CD4-positive, CD25-positive, alpha-beta regulatory T cell (primary cell): Measurements from ENCODE around the gene WDR46. TPM values are rescaled to one million over a fixed set of nuclear protein-coding genes. Genes with fewer than 3 reads are reported as not detected.

ENCODE experiments used
- ATAC-seq, 2 donors: fragments of 150-1000 bp; cut with Tn5 transposase; one replicate each; pipeline ENCODE4 v1.10.0; 2021; ENCODE audit warnings: low read depth in 2 of 2, moderate number of reproducible peaks in 2 of 2, moderate library complexity in 1 of 2
- DNase-seq, 3 donors: peaks; one replicate each; pipeline versions ENCODE4 v3.0.0 to v3.0.0-alpha.2; 2012 to 2022; ENCODE audit warnings: mixed read lengths in 1 of 3
- H3K27ac ChIP-seq: one replicate; pipeline ENCODE4 v1.7.0; 2013; ENCODE audit warnings: mild to moderate bottlenecking, low read length; ENCODE audit not compliant: insufficient read depth, poor library complexity, severe bottlenecking
- H3K27me3 ChIP-seq: one replicate; pipeline ENCODE4 v1.7.0; 2013; ENCODE audit warnings: low read length; ENCODE audit not compliant: control insufficient read depth, insufficient read depth
- H3K36me3 ChIP-seq: one replicate; pipeline ENCODE4 v1.7.0; 2013; ENCODE audit warnings: mild to moderate bottlenecking, low read length, moderate library complexity; ENCODE audit not compliant: control insufficient read depth, insufficient read depth
- H3K4me1 ChIP-seq: 2 replicates; pipeline ENCODE4 v1.7.0; 2013; ENCODE audit warnings: mild to moderate bottlenecking, low read length; ENCODE audit not compliant: insufficient read depth, control insufficient read depth, poor library complexity, severe bottlenecking
- H3K4me3 ChIP-seq: one replicate; pipeline ENCODE4 v1.7.0; 2013; ENCODE audit warnings: low read depth, mild to moderate bottlenecking, low read length, moderate library complexity
- H3K9me3 ChIP-seq, 2 experiments: 1 replicate in 1 of 2; 2 replicates in 1 of 2; pipeline ENCODE4 v1.7.0; 2013; ENCODE audit warnings: low read length in 2 of 2, mild to moderate bottlenecking in 1 of 2, moderate library complexity in 1 of 2; ENCODE audit not compliant: control insufficient read depth in 2 of 2
- H3K27ac Mint-ChIP-seq, 3 donors: one replicate each; pipeline ENCODE4 v1.8.0; 2020 to 2022; ENCODE audit warnings: mild to moderate bottlenecking in 3 of 3, mixed read lengths in 3 of 3, moderate library complexity in 2 of 3
- H3K27me3 Mint-ChIP-seq: one replicate; pipeline ENCODE4 v1.8.0; 2022; ENCODE audit warnings: mild to moderate bottlenecking, mixed read lengths
- H3K36me3 Mint-ChIP-seq: one replicate; pipeline ENCODE4 v1.8.0; 2020; ENCODE audit warnings: mixed read lengths
- H3K4me1 Mint-ChIP-seq, 4 donors: one replicate each; pipeline ENCODE4 v1.8.0; 2020 to 2022; ENCODE audit warnings: mixed read lengths in 4 of 4, mild to moderate bottlenecking in 1 of 4
- H3K4me3 Mint-ChIP-seq, 4 donors: one replicate each; pipeline ENCODE4 v1.8.0; 2020 to 2022; ENCODE audit warnings: mild to moderate bottlenecking in 4 of 4, mixed read lengths in 4 of 4, moderate library complexity in 3 of 4
- H3K9me3 Mint-ChIP-seq, 7 donors: one replicate each; pipeline ENCODE4 v1.8.0; 2020 to 2022; ENCODE audit warnings: mixed read lengths in 7 of 7, mild to moderate bottlenecking in 3 of 7, moderate library complexity in 2 of 7
- polyA plus RNA-seq, 4 donors: library from polyadenylated mRNA; unstranded; fragments of 300-500 nt; fragmentation: Illumina TruSeq; gene quantifications; one replicate each; pipeline ENCODE4 v1.2.3, GENCODE V29; 2021
- total RNA-seq: library from RNA; stranded (reverse); gene quantifications from one replicate; pipeline ENCODE4 v1.2.3, GENCODE V29; 2022

Gene WDR46
- total and polyA plus RNA-seq, 5 donors from 2014 or later: 31.5 to 54.0 (median 50.8) TPM

- H3K4me3 ChIP-seq: peak overlapping the region; percentile 89
- H3K27ac ChIP-seq: peak overlapping the region; percentile 97
- no peaks in the 10 kb centered on the region for H3K27me3 ChIP-seq
- H3K9me3 ChIP-seq: no peaks in the 10 kb centered on the region
- peak; percentile 95 to 100 (median 96) for DNase-seq
- Mint-ChIP-seq H3K27ac (peak overlapping the region; percentile 92 to 97 (median 97)), H3K36me3 (peaks cover 17% of the 10 kb centered on the region), H3K27me3 (no peaks in the 10 kb centered on the region), H3K4me1 (peaks cover 14 to 40% (median 26%) of the 10 kb centered on the region in 4 donors), H3K4me3 (peak overlapping the region; percentile 88 to 98 (median 90)), H3K9me3 (no peaks in the 10 kb centered on the region)
- H3K36me3 ChIP-seq: peaks cover 8% of the 10 kb centered on the region
- peak; percentile 89 to 92 for ATAC-seq
- H3K4me1 ChIP-seq: peaks cover 27% of the 10 kb centered on the region
These were observed 39.9 kb downstream of the WDR46 start for GRCh38 chr6:33248932-33249731.

- Mint-ChIP-seq H3K36me3 (peaks cover 17% of the 10 kb centered on the region), H3K4me1 (peaks cover 14 to 40% (median 25%) of the 10 kb centered on the region in 4 donors), H3K4me3 (peak overlapping the region; percentile 88 to 98 (median 90)), H3K27ac (peak overlapping the region; percentile 92 to 97 (median 97)), H3K9me3 (no peaks in the 10 kb centered on the region), H3K27me3 (no peaks in the 10 kb centered on the region)
- peak overlapping the region; percentile 89 for H3K4me3 ChIP-seq
- H3K27me3 ChIP-seq: no peaks in the 10 kb centered on the region
- ATAC-seq (peak; percentile 6 to 13), DNase-seq (no peak)
- no peaks in the 10 kb centered on the region for H3K9me3 ChIP-seq
- H3K27ac ChIP-seq: peak overlapping the region; percentile 97
- H3K36me3 ChIP-seq: peaks cover 8% of the 10 kb centered on the region
- peaks cover 27% of the 10 kb centered on the region for H3K4me1 ChIP-seq
These were observed 40.5 kb downstream of the WDR46 start for GRCh38 chr6:33248643-33248931.

- DNase-seq: peak; percentile 81 to 92 (median 89)
- no peaks in the 10 kb centered on the region for H3K27me3 Mint-ChIP-seq
- peaks cover 14 to 40% (median 25%) of the 10 kb centered on the region in 4 donors for H3K4me1 Mint-ChIP-seq
- H3K36me3 Mint-ChIP-seq: peaks cover 17% of the 10 kb centered on the region
- peaks cover 8% of the 10 kb centered on the region for H3K36me3 ChIP-seq
- peak overlapping the region; percentile 92 to 97 (median 97) for H3K27ac Mint-ChIP-seq
- H3K27me3 ChIP-seq: no peaks in the 10 kb centered on the region
- H3K4me3 ChIP-seq: peak overlapping the region; percentile 89
- peak; percentile 41 to 44 for ATAC-seq
- no peaks in the 10 kb centered on the region for H3K9me3 Mint-ChIP-seq
- no peaks in the 10 kb centered on the region for H3K9me3 ChIP-seq
- peak overlapping the region; percentile 88 to 98 (median 90) for H3K4me3 Mint-ChIP-seq
- peak overlapping the region; percentile 97 for H3K27ac ChIP-seq
- peaks cover 27% of the 10 kb centered on the region for H3K4me1 ChIP-seq
These were observed 40.9 kb downstream of the WDR46 start for GRCh38 chr6:33247977-33248642.

GRCh38 chr6:33243476-33243875, 45.6 kb downstream of the WDR46 start:
- Mint-ChIP-seq H3K27me3 (peaks cover 15% of the 10 kb centered on the region), H3K27ac (no peak overlapping the region)

GRCh38 chr6:33241968-33242367, 47.1 kb downstream of the WDR46 start:
- no peaks in the 10 kb centered on the region for H3K27me3 ChIP-seq

More at GRCh38 chr6:33243476-33243875, 45.6 kb downstream of the WDR46 start:
- Histone ChIP-seq H3K27ac (no peak overlapping the region), H3K36me3 (no peaks in the 10 kb centered on the region), H3K9me3 (no peaks in the 10 kb centered on the region), H3K4me3 (no peak overlapping the region), H3K27me3 (no peaks in the 10 kb centered on the region), H3K4me1 (peaks cover 8% of the 10 kb centered on the region)
- no peak for DNase-seq
- ATAC-seq: no peak
- H3K4me3 Mint-ChIP-seq: peak overlapping the region in 1 of 4 donors; percentile 27
- no peaks in the 10 kb centered on the region for H3K36me3 Mint-ChIP-seq
- peaks cover 6 to 16% (median 11%) of the 10 kb centered on the region in 4 donors for H3K4me1 Mint-ChIP-seq
- H3K9me3 Mint-ChIP-seq: no peaks in the 10 kb centered on the region

GRCh38 chr6:33237741-33238140, 51.3 kb downstream of the WDR46 start:
- no peaks in the 10 kb centered on the region for H3K9me3 Mint-ChIP-seq
- H3K36me3 Mint-ChIP-seq: no peaks in the 10 kb centered on the region
- peaks cover 31% of the 10 kb centered on the region for H3K27me3 Mint-ChIP-seq
- H3K9me3 ChIP-seq: no peaks in the 10 kb centered on the region
- H3K4me1 Mint-ChIP-seq: peaks cover 6 to 11% (median 8%) of the 10 kb centered on the region in 4 donors
- H3K4me3 Mint-ChIP-seq: no peak overlapping the region
- no peak overlapping the region for H3K4me3 ChIP-seq
- H3K36me3 ChIP-seq: no peaks in the 10 kb centered on the region
- peaks cover 9% of the 10 kb centered on the region for H3K27me3 ChIP-seq
- H3K27ac ChIP-seq: no peak overlapping the region
- ATAC-seq (no peak), DNase-seq (no peak)
- H3K4me1 ChIP-seq: no peaks in the 10 kb centered on the region
- no peak overlapping the region for H3K27ac Mint-ChIP-seq

More at GRCh38 chr6:33241968-33242367, 47.1 kb downstream of the WDR46 start:
- Mint-ChIP-seq H3K27me3 (peaks cover 15% of the 10 kb centered on the region), H3K9me3 (no peaks in the 10 kb centered on the region), H3K36me3 (no peaks in the 10 kb centered on the region), H3K4me1 (peaks cover 6 to 9% (median 7%) of the 10 kb centered on the region in 4 donors), H3K4me3 (peak overlapping the region in 2 of 4 donors; percentile 22 to 27), H3K27ac (peak overlapping the region in 2 of 3 donors; percentile 17 to 29)
- DNase-seq (peak in 2 of 3 donors; percentile 9 to 36), ATAC-seq (peak in 1 of 2 donors; percentile 28)
- Histone ChIP-seq H3K9me3 (no peaks in the 10 kb centered on the region), H3K4me3 (peak overlapping the region; percentile 38), H3K36me3 (no peaks in the 10 kb centered on the region), H3K27ac (no peak overlapping the region), H3K4me1 (no peaks in the 10 kb centered on the region)

GRCh38 chr6:33236852-33237251, 52.2 kb downstream of the WDR46 start:
- no peak overlapping the region for H3K27ac ChIP-seq
- no peaks in the 10 kb centered on the region for H3K36me3 ChIP-seq
- peaks cover 31% of the 10 kb centered on the region for H3K27me3 Mint-ChIP-seq
- peaks cover 2 to 5% (median 3%) of the 10 kb centered on the region in 4 donors for H3K4me1 Mint-ChIP-seq
- H3K9me3 Mint-ChIP-seq: no peaks in the 10 kb centered on the region
- no peak overlapping the region for H3K4me3 Mint-ChIP-seq
- no peaks in the 10 kb centered on the region for H3K4me1 ChIP-seq
- DNase-seq (no peak), ATAC-seq (no peak)
- peaks cover 11% of the 10 kb centered on the region for H3K27me3 ChIP-seq
- no peaks in the 10 kb centered on the region for H3K9me3 ChIP-seq
- H3K36me3 Mint-ChIP-seq: no peaks in the 10 kb centered on the region
- no peak overlapping the region for H3K27ac Mint-ChIP-seq
- no peak overlapping the region for H3K4me3 ChIP-seq
